Measurements from ENCODE around the gene PPP6R2. TPM values are rescaled to one million over a fixed set of nuclear protein-coding genes. Genes with fewer than 3 reads are reported as not detected.

Gene PPP6R2
- total and polyA plus RNA-seq, 2 of the 8 experiments (the other 6 are each of a cell fraction or from before 2014, with no cell fraction given): 25.0 to 32.2 TPM

DNA sequence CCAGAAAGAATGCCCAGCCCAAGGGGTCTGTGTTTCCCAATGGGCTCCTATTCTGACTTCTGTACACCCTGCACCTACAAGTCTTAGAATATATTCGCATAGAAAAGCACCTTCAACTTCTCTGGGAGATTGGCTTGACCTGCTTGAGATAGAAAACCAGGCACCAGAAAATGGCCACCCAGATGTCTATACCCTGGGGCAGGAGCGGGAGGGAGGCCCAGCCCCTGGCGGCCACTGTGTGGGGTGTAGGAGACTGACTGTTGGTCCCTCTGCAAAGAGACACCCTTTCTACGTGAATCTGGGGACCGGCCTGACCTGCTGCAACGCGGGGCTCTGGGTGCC is 24.8 kb upstream of the PPP6R2 start (continued):
- TF ChIP-seq, protein P1, sequence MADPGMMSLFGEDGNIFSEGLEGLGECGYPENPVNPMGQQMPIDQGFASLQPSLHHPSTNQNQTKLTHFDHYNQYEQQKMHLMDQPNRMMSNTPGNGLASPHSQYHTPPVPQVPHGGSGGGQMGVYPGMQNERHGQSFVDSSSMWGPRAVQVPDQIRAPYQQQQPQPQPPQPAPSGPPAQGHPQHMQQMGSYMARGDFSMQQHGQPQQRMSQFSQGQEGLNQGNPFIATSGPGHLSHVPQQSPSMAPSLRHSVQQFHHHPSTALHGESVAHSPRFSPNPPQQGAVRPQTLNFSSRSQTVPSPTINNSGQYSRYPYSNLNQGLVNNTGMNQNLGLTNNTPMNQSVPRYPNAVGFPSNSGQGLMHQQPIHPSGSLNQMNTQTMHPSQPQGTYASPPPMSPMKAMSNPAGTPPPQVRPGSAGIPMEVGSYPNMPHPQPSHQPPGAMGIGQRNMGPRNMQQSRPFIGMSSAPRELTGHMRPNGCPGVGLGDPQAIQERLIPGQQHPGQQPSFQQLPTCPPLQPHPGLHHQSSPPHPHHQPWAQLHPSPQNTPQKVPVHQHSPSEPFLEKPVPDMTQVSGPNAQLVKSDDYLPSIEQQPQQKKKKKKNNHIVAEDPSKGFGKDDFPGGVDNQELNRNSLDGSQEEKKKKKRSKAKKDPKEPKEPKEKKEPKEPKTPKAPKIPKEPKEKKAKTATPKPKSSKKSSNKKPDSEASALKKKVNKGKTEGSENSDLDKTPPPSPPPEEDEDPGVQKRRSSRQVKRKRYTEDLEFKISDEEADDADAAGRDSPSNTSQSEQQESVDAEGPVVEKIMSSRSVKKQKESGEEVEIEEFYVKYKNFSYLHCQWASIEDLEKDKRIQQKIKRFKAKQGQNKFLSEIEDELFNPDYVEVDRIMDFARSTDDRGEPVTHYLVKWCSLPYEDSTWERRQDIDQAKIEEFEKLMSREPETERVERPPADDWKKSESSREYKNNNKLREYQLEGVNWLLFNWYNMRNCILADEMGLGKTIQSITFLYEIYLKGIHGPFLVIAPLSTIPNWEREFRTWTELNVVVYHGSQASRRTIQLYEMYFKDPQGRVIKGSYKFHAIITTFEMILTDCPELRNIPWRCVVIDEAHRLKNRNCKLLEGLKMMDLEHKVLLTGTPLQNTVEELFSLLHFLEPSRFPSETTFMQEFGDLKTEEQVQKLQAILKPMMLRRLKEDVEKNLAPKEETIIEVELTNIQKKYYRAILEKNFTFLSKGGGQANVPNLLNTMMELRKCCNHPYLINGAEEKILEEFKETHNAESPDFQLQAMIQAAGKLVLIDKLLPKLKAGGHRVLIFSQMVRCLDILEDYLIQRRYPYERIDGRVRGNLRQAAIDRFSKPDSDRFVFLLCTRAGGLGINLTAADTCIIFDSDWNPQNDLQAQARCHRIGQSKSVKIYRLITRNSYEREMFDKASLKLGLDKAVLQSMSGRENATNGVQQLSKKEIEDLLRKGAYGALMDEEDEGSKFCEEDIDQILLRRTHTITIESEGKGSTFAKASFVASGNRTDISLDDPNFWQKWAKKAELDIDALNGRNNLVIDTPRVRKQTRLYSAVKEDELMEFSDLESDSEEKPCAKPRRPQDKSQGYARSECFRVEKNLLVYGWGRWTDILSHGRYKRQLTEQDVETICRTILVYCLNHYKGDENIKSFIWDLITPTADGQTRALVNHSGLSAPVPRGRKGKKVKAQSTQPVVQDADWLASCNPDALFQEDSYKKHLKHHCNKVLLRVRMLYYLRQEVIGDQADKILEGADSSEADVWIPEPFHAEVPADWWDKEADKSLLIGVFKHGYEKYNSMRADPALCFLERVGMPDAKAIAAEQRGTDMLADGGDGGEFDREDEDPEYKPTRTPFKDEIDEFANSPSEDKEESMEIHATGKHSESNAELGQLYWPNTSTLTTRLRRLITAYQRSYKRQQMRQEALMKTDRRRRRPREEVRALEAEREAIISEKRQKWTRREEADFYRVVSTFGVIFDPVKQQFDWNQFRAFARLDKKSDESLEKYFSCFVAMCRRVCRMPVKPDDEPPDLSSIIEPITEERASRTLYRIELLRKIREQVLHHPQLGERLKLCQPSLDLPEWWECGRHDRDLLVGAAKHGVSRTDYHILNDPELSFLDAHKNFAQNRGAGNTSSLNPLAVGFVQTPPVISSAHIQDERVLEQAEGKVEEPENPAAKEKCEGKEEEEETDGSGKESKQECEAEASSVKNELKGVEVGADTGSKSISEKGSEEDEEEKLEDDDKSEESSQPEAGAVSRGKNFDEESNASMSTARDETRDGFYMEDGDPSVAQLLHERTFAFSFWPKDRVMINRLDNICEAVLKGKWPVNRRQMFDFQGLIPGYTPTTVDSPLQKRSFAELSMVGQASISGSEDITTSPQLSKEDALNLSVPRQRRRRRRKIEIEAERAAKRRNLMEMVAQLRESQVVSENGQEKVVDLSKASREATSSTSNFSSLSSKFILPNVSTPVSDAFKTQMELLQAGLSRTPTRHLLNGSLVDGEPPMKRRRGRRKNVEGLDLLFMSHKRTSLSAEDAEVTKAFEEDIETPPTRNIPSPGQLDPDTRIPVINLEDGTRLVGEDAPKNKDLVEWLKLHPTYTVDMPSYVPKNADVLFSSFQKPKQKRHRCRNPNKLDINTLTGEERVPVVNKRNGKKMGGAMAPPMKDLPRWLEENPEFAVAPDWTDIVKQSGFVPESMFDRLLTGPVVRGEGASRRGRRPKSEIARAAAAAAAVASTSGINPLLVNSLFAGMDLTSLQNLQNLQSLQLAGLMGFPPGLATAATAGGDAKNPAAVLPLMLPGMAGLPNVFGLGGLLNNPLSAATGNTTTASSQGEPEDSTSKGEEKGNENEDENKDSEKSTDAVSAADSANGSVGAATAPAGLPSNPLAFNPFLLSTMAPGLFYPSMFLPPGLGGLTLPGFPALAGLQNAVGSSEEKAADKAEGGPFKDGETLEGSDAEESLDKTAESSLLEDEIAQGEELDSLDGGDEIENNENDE (IDR thresholded peaks at IDR 0.05; ENCODE audit: insufficient replicate concordance, low read length): no peak
- no peak for TF ChIP-seq CHD2 (IDR thresholded peaks at IDR 0.05; ENCODE audit: low read length)
- TF ChIP-seq ASH2L (IDR thresholded peaks at IDR 0.05; ENCODE audit: low read length): no peak
- no peak for TF ChIP-seq BRCA1 (IDR thresholded peaks at IDR 0.05; ENCODE audit: low read depth, low read length)
- no peak for TF ChIP-seq EZH2 (IDR thresholded peaks at IDR 0.05; ENCODE audit: low read depth, low read length, severe bottlenecking)
- TF ChIP-seq, protein P2, sequence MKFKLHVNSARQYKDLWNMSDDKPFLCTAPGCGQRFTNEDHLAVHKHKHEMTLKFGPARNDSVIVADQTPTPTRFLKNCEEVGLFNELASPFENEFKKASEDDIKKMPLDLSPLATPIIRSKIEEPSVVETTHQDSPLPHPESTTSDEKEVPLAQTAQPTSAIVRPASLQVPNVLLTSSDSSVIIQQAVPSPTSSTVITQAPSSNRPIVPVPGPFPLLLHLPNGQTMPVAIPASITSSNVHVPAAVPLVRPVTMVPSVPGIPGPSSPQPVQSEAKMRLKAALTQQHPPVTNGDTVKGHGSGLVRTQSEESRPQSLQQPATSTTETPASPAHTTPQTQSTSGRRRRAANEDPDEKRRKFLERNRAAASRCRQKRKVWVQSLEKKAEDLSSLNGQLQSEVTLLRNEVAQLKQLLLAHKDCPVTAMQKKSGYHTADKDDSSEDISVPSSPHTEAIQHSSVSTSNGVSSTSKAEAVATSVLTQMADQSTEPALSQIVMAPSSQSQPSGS (IDR thresholded peaks at IDR 0.05; ENCODE audit: low read length): no peak
- TF ChIP-seq KDM4A (IDR thresholded peaks at IDR 0.05; ENCODE audit: low read depth, low read length, severe bottlenecking): no peak
- TF ChIP-seq, protein P3, sequence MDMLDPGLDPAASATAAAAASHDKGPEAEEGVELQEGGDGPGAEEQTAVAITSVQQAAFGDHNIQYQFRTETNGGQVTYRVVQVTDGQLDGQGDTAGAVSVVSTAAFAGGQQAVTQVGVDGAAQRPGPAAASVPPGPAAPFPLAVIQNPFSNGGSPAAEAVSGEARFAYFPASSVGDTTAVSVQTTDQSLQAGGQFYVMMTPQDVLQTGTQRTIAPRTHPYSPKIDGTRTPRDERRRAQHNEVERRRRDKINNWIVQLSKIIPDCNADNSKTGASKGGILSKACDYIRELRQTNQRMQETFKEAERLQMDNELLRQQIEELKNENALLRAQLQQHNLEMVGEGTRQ (IDR thresholded peaks at IDR 0.05; ENCODE audit: low read length): no peak
